ENCODE measurements around the gene COL23A1.

COL23A1 gene

GRCh38 chr5:178416919-178417318 is 173.3 kb downstream of the COL23A1 start:
- H3K4me1 Mint-ChIP-seq: peaks cover 69% of the 10 kb centered on the region
- H3K36me3 Mint-ChIP-seq (ENCODE audit: low read depth): no peaks in the 10 kb centered on the region
- DNase-seq: no peak
- no peak overlapping the region for H3K4me3 Mint-ChIP-seq
- TF ChIP-seq CTCF (IDR thresholded peaks at IDR 0.05): no peak
- peaks cover 5% of the 10 kb centered on the region for H3K27me3 Mint-ChIP-seq (ENCODE audit: low read depth, poor library complexity)
- no peaks in the 10 kb centered on the region for H3K9me3 Mint-ChIP-seq
- H3K27ac Mint-ChIP-seq: no peak overlapping the region

- no peaks in the 10 kb centered on the region for H3K36me3 Mint-ChIP-seq (ENCODE audit: low read depth)
- H3K4me1 Mint-ChIP-seq: peaks cover 63% of the 10 kb centered on the region
- H3K4me3 Mint-ChIP-seq: no peak overlapping the region
- no peak for DNase-seq
- peaks cover 5% of the 10 kb centered on the region for H3K27me3 Mint-ChIP-seq (ENCODE audit: low read depth, poor library complexity)
- no peak overlapping the region for H3K27ac Mint-ChIP-seq
- H3K9me3 Mint-ChIP-seq: no peaks in the 10 kb centered on the region
- no peak for TF ChIP-seq CTCF (IDR thresholded peaks at IDR 0.05)
Observed at GRCh38 chr5:178416206-178416882, 173.8 kb downstream of the COL23A1 start.

GRCh38 chr5:178415353-178415752 is 174.8 kb downstream of the COL23A1 start:
- Mint-ChIP-seq H3K4me1 (peaks cover 55% of the 10 kb centered on the region), H3K36me3 (ENCODE audit: low read depth) (no peaks in the 10 kb centered on the region), H3K4me3 (no peak overlapping the region), H3K27me3 (ENCODE audit: low read depth, poor library complexity) (peaks cover 5% of the 10 kb centered on the region), H3K9me3 (peaks cover under 1% of the 10 kb centered on the region), H3K27ac (no peak overlapping the region)
- DNase-seq: no peak
- TF ChIP-seq CTCF (IDR thresholded peaks at IDR 0.05): no peak

GRCh38 chr5:178413988-178414387 is 176.2 kb downstream of the COL23A1 start:
- DNase-seq: no peak
- H3K27ac Mint-ChIP-seq: no peak overlapping the region
- H3K36me3 Mint-ChIP-seq (ENCODE audit: low read depth): no peaks in the 10 kb centered on the region
- H3K4me1 Mint-ChIP-seq: peaks cover 42% of the 10 kb centered on the region
- no peak overlapping the region for H3K4me3 Mint-ChIP-seq
- TF ChIP-seq CTCF (IDR thresholded peaks at IDR 0.05): no peak
- H3K27me3 Mint-ChIP-seq (ENCODE audit: low read depth, poor library complexity): peaks cover 6% of the 10 kb centered on the region
- peaks cover 13% of the 10 kb centered on the region for H3K9me3 Mint-ChIP-seq

- H3K4me3 Mint-ChIP-seq: no peak overlapping the region
- H3K27ac Mint-ChIP-seq: no peak overlapping the region
- no peak for DNase-seq
- H3K9me3 Mint-ChIP-seq: peaks cover 42% of the 10 kb centered on the region
- TF ChIP-seq CTCF (IDR thresholded peaks at IDR 0.05): no peak
- H3K36me3 Mint-ChIP-seq (ENCODE audit: low read depth): peaks cover 14% of the 10 kb centered on the region
- H3K4me1 Mint-ChIP-seq: peaks cover 19% of the 10 kb centered on the region
- peaks cover 7% of the 10 kb centered on the region for H3K27me3 Mint-ChIP-seq (ENCODE audit: low read depth, poor library complexity)
Observed at GRCh38 chr5:178411083-178411482, 179.1 kb downstream of the COL23A1 start.

GRCh38 chr5:178407646-178408045 is 182.5 kb downstream of the COL23A1 start:
- Mint-ChIP-seq H3K27me3 (ENCODE audit: low read depth, poor library complexity) (peaks cover 7% of the 10 kb centered on the region), H3K4me1 (no peaks in the 10 kb centered on the region), H3K4me3 (no peak overlapping the region), H3K27ac (no peak overlapping the region), H3K36me3 (ENCODE audit: low read depth) (peaks cover 14% of the 10 kb centered on the region), H3K9me3 (peaks cover 49% of the 10 kb centered on the region)
- no peak for DNase-seq
- no peak for TF ChIP-seq CTCF (IDR thresholded peaks at IDR 0.05)

Measured in nephron progenitor cell (in vitro differentiated cells).